ENCODE data around the gene C4orf17.

DNA sequence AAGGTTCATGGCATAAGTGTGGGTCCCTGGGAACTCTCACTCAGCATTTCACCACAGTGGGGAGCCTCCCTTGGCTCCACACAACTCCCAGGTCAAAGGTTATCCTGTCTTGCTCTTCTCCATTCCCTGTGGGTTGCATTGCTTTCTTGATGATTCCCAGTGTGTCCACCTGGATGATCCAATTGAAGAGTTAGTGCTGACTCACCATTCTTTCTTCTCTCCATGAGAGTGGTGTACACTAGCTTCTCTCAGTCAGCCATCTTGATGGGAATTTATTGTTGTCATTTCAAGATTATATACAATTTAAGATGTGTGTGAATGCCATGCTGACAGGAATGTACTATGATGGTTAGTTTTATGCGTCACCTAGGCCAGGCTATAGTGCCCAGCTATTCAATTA lies 25.6 kb upstream of the C4orf17 start:
- TF ChIP-seq, protein P1, sequence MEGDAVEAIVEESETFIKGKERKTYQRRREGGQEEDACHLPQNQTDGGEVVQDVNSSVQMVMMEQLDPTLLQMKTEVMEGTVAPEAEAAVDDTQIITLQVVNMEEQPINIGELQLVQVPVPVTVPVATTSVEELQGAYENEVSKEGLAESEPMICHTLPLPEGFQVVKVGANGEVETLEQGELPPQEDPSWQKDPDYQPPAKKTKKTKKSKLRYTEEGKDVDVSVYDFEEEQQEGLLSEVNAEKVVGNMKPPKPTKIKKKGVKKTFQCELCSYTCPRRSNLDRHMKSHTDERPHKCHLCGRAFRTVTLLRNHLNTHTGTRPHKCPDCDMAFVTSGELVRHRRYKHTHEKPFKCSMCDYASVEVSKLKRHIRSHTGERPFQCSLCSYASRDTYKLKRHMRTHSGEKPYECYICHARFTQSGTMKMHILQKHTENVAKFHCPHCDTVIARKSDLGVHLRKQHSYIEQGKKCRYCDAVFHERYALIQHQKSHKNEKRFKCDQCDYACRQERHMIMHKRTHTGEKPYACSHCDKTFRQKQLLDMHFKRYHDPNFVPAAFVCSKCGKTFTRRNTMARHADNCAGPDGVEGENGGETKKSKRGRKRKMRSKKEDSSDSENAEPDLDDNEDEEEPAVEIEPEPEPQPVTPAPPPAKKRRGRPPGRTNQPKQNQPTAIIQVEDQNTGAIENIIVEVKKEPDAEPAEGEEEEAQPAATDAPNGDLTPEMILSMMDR (conservative IDR thresholded peaks at IDR 0.05 in 1 of 2, IDR thresholded peaks at IDR 0.05 in 1 of 2; ENCODE audit: extremely low read depth in 1 of 2, insufficient read depth in 1 of 2, low read depth in 1 of 2, low read length in 2 of 2): no peak
- no peak for TF ChIP-seq EZH2 (IDR thresholded peaks at IDR 0.05; ENCODE audit: borderline replicate concordance, low read length)
